ENCODE measurements around the gene IL22RA1. TPM values are rescaled to one million over a fixed set of nuclear protein-coding genes. Genes with fewer than 3 reads are reported as not detected.

The IL22RA1 gene
- total RNA-seq, 2 experiments from 2014 or later, result not detected

- H3K9me3 Mint-ChIP-seq (ENCODE audit: insufficient read depth), result no peaks in the 10 kb centered on the region
- H3K27me3 Mint-ChIP-seq (ENCODE audit: low read depth), result no peaks in the 10 kb centered on the region
- ChIA-PET CTCF (no interaction called here), POLR2A (no interaction called here)
- H3K4me3 Mint-ChIP-seq, result no peak overlapping the region
- H3K4me1 Mint-ChIP-seq (ENCODE audit: low read depth), result no peaks in the 10 kb centered on the region
- no peak overlapping the region for H3K27ac Mint-ChIP-seq
- H3K36me3 Mint-ChIP-seq (ENCODE audit: low read depth), result no peaks in the 10 kb centered on the region
- ATAC-seq (no peak), DNase-seq (no peak)
Observed at GRCh38 chr1:24091971-24092482, 50.9 kb downstream of the IL22RA1 start.

- CTCF ChIA-PET, result no interaction called here
- no peak overlapping the region for H3K27ac Mint-ChIP-seq
- no peaks in the 10 kb centered on the region for H3K27me3 Mint-ChIP-seq (ENCODE audit: low read depth)
- no peaks in the 10 kb centered on the region for H3K4me1 Mint-ChIP-seq (ENCODE audit: low read depth)
- H3K36me3 Mint-ChIP-seq (ENCODE audit: low read depth), result no peaks in the 10 kb centered on the region
- H3K9me3 Mint-ChIP-seq (ENCODE audit: insufficient read depth), result no peaks in the 10 kb centered on the region
- POLR2A ChIA-PET, result no interaction called here
- H3K4me3 Mint-ChIP-seq, result no peak overlapping the region
- no peak for ATAC-seq
- DNase-seq, result no peak
Observed at GRCh38 chr1:24090736-24091135, 52.2 kb downstream of the IL22RA1 start.

- POLR2A ChIA-PET, result interaction anchor here (0.7 kb wide), 1 partner anchor 13 kb away, joined by 3 read pairs; no protein-coding TSS in a partner anchor
- Mint-ChIP-seq H3K36me3 (ENCODE audit: low read depth) (no peaks in the 10 kb centered on the region), H3K27ac (no peak overlapping the region), H3K4me3 (no peak overlapping the region), H3K9me3 (ENCODE audit: insufficient read depth) (no peaks in the 10 kb centered on the region), H3K4me1 (ENCODE audit: low read depth) (no peaks in the 10 kb centered on the region), H3K27me3 (ENCODE audit: low read depth) (peaks cover 3% of the 10 kb centered on the region)
- CTCF ChIA-PET, result interaction anchor here (0.6 kb wide), 1 partner anchor 60 kb away, joined by 3 read pairs; no protein-coding TSS in a partner anchor
- DNase-seq (no peak), ATAC-seq (no peak)
Observed at GRCh38 chr1:24089743-24090555, 53.0 kb downstream of the IL22RA1 start.

GRCh38 chr1:24089027-24089742 lies 53.8 kb downstream of the IL22RA1 start:
- Mint-ChIP-seq H3K9me3 (ENCODE audit: insufficient read depth) (no peaks in the 10 kb centered on the region), H3K4me3 (no peak overlapping the region), H3K36me3 (ENCODE audit: low read depth) (no peaks in the 10 kb centered on the region), H3K4me1 (ENCODE audit: low read depth) (no peaks in the 10 kb centered on the region), H3K27ac (no peak overlapping the region), H3K27me3 (ENCODE audit: low read depth) (peaks cover 6% of the 10 kb centered on the region)
- POLR2A ChIA-PET, result interaction anchor here (0.7 kb wide), 1 partner anchor 14 kb away, joined by 3 read pairs; no protein-coding TSS in a partner anchor
- CTCF ChIA-PET, result interaction anchor here (0.6 kb wide), 1 partner anchor 61 kb away, joined by 3 read pairs; no protein-coding TSS in a partner anchor
- ATAC-seq (no peak), DNase-seq (no peak)

GRCh38 chr1:24086466-24086865 lies 56.5 kb downstream of the IL22RA1 start:
- Mint-ChIP-seq H3K27me3 (ENCODE audit: low read depth) (peaks cover 6% of the 10 kb centered on the region), H3K9me3 (ENCODE audit: insufficient read depth) (no peaks in the 10 kb centered on the region), H3K36me3 (ENCODE audit: low read depth) (no peaks in the 10 kb centered on the region), H3K27ac (no peak overlapping the region), H3K4me1 (ENCODE audit: low read depth) (no peaks in the 10 kb centered on the region), H3K4me3 (no peak overlapping the region)
- POLR2A ChIA-PET, result no interaction called here
- ATAC-seq (no peak), DNase-seq (no peak)
- CTCF ChIA-PET, result no interaction called here

GRCh38 chr1:24085546-24085945 lies 57.4 kb downstream of the IL22RA1 start:
- Mint-ChIP-seq H3K36me3 (ENCODE audit: low read depth) (no peaks in the 10 kb centered on the region), H3K9me3 (ENCODE audit: insufficient read depth) (no peaks in the 10 kb centered on the region), H3K4me3 (no peak overlapping the region), H3K4me1 (ENCODE audit: low read depth) (no peaks in the 10 kb centered on the region), H3K27ac (no peak overlapping the region), H3K27me3 (ENCODE audit: low read depth) (peaks cover 6% of the 10 kb centered on the region)
- POLR2A ChIA-PET, result no interaction called here
- CTCF ChIA-PET, result interaction anchor here (0.6 to 1.7 kb wide), 2 partner anchors 15 to 113 kb away, joined by 4 read pairs; no protein-coding TSS in a partner anchor
- ATAC-seq (no peak), DNase-seq (no peak)

GRCh38 chr1:24085007-24085406 lies 57.9 kb downstream of the IL22RA1 start:
- H3K36me3 Mint-ChIP-seq (ENCODE audit: low read depth), result no peaks in the 10 kb centered on the region
- no peak for ATAC-seq
- H3K4me3 Mint-ChIP-seq, result no peak overlapping the region
- DNase-seq, result no peak
- CTCF ChIA-PET, result interaction anchor here (0.6 to 1.7 kb wide), 2 partner anchors 14 to 114 kb away, joined by 4 read pairs; no protein-coding TSS in a partner anchor
- no peaks in the 10 kb centered on the region for H3K9me3 Mint-ChIP-seq (ENCODE audit: insufficient read depth)
- no peak overlapping the region for H3K27ac Mint-ChIP-seq
- no peaks in the 10 kb centered on the region for H3K4me1 Mint-ChIP-seq (ENCODE audit: low read depth)
- POLR2A ChIA-PET, result no interaction called here
- peaks cover 6% of the 10 kb centered on the region for H3K27me3 Mint-ChIP-seq (ENCODE audit: low read depth)

- no peaks in the 10 kb centered on the region for H3K36me3 Mint-ChIP-seq (ENCODE audit: low read depth)
- H3K4me1 Mint-ChIP-seq (ENCODE audit: low read depth), result no peaks in the 10 kb centered on the region
- ChIA-PET POLR2A (no interaction called here), CTCF (interaction anchor here (1.7 kb wide), 1 partner anchor 13 kb away, joined by 4 read pairs; no protein-coding TSS in a partner anchor)
- H3K27ac Mint-ChIP-seq, result no peak overlapping the region
- H3K27me3 Mint-ChIP-seq (ENCODE audit: low read depth), result peaks cover 6% of the 10 kb centered on the region
- DNase-seq (no peak), ATAC-seq (no peak)
- H3K4me3 Mint-ChIP-seq, result no peak overlapping the region
- no peaks in the 10 kb centered on the region for H3K9me3 Mint-ChIP-seq (ENCODE audit: insufficient read depth)
Observed at GRCh38 chr1:24084050-24084449, 58.9 kb downstream of the IL22RA1 start.

- CTCF ChIA-PET, result interaction anchor here (1.3 kb wide), 1 partner anchor 11 kb away, joined by 5 read pairs; no protein-coding TSS in a partner anchor
- Mint-ChIP-seq H3K27me3 (ENCODE audit: low read depth) (peaks cover 10% of the 10 kb centered on the region), H3K27ac (no peak overlapping the region), H3K4me1 (ENCODE audit: low read depth) (no peaks in the 10 kb centered on the region), H3K4me3 (no peak overlapping the region), H3K9me3 (ENCODE audit: insufficient read depth) (no peaks in the 10 kb centered on the region), H3K36me3 (ENCODE audit: low read depth) (no peaks in the 10 kb centered on the region)
- DNase-seq, result no peak
- POLR2A ChIA-PET, result no interaction called here
- ATAC-seq, result no peak
Observed at GRCh38 chr1:24082372-24082771, 60.6 kb downstream of the IL22RA1 start.

- no peaks in the 10 kb centered on the region for H3K4me1 Mint-ChIP-seq (ENCODE audit: low read depth)
- no peak overlapping the region for H3K4me3 Mint-ChIP-seq
- H3K36me3 Mint-ChIP-seq (ENCODE audit: low read depth), result no peaks in the 10 kb centered on the region
- H3K27me3 Mint-ChIP-seq (ENCODE audit: low read depth), result peaks cover 10% of the 10 kb centered on the region
- ATAC-seq, result no peak
- POLR2A ChIA-PET, result no interaction called here
- CTCF ChIA-PET, result no interaction called here
- no peaks in the 10 kb centered on the region for H3K9me3 Mint-ChIP-seq (ENCODE audit: insufficient read depth)
- H3K27ac Mint-ChIP-seq, result no peak overlapping the region
- DNase-seq, result no peak
Observed at GRCh38 chr1:24081190-24081589, 61.8 kb downstream of the IL22RA1 start.

- Mint-ChIP-seq H3K4me1 (ENCODE audit: low read depth) (no peaks in the 10 kb centered on the region), H3K4me3 (no peak overlapping the region), H3K27ac (no peak overlapping the region), H3K27me3 (ENCODE audit: low read depth) (peaks cover 9% of the 10 kb centered on the region), H3K36me3 (ENCODE audit: low read depth) (no peaks in the 10 kb centered on the region), H3K9me3 (ENCODE audit: insufficient read depth) (no peaks in the 10 kb centered on the region)
- CTCF ChIA-PET, result no interaction called here
- ATAC-seq, result no peak
- DNase-seq, result no peak
- POLR2A ChIA-PET, result no interaction called here
Observed at GRCh38 chr1:24080131-24080530, 62.8 kb downstream of the IL22RA1 start.
